ENCODE data around the gene WNT7A.

The WNT7A gene

DNA sequence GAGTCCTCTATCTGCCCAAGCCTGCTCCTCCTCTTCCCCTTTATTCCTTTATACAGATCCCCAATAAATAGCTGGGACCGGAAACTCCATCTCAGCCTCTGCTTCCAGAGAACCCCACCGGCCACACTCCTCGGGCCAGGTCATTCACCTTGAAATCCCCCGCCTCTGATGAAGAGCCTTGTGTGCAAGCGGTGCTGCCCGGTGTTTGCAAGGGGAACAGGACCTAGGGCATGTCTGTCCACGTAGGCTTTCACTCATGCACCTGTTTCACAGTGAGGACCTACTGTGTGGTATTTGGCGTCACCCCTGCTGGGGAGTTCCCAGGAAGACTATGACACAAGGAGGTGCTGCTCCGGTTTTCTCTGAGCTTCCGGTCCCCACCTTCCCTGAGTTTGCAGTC, 54.0 kb downstream of the WNT7A start:
- FAIRE-seq = no peak

DNA sequence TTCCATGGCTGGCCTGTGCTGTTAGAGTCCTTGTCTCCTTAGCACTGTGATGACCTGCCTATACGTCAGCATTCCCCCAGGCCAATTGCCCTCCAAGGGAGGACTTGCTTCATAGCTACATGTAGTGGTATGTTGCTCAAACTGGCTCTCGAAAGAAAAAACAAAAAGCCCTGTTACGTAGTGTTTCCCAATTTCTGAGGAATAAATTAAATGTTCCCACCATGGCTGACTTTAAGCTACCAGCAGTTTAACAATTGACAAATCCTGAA, 54.6 kb downstream of the WNT7A start:
- FAIRE-seq = no peak

DNA sequence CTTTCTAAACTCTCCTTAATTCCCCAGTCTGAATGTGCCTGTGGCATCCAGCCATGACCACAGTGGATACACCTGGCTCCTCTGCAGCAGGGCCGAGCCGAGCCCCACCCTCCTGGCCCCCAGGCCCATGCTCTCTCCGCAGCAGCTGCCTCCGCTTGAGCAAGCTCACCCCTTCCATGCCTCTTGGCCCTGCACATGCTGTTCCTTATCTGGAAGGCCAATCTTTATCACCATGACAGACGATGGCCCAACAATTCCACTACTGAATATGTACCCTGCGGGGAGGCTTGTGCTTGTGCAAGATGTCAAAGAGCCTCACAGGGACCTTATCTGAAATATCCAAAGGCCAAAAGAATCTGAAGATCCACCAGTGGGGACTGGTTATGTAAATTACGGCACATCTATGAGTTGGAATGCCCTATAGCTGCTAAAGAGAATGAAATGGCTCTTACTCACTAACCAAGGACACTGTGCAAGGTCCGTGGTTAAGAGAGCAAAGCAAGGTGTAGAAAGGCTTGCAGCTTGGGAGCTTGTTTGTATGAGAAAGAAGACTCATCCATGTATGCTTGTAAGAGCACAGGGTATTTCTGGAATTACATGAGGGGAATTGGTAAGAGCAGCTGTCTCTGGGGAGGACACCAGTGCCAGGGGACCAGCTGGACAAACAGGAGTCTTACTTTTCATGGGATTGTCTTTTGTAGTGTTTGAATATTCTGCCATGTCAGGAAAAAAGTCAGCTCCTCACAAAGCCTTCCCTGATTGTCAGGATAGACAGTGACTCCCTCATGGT, 55.2 kb downstream of the WNT7A start:
- no peak for FAIRE-seq

DNA sequence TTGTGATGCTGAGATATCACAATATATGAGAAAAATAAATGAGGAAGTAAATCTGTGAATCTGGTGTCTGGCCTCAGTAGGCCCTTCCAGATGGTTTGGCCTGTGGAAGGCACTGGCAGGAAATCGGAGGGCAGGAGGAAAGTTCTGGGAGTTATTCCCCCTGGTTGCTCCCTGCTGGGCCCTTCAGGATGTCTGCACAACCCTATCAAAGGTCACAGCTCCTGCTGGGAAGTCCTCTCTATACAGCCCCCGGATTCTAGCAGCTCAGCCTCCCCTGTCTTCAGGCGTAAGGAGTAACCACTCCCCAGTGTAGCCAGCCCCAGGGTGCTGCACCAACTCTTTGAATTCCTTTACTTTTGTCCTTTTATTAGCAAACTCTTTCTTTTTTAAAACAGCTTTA, 56.2 kb downstream of the WNT7A start:
- no peak for FAIRE-seq

DNA sequence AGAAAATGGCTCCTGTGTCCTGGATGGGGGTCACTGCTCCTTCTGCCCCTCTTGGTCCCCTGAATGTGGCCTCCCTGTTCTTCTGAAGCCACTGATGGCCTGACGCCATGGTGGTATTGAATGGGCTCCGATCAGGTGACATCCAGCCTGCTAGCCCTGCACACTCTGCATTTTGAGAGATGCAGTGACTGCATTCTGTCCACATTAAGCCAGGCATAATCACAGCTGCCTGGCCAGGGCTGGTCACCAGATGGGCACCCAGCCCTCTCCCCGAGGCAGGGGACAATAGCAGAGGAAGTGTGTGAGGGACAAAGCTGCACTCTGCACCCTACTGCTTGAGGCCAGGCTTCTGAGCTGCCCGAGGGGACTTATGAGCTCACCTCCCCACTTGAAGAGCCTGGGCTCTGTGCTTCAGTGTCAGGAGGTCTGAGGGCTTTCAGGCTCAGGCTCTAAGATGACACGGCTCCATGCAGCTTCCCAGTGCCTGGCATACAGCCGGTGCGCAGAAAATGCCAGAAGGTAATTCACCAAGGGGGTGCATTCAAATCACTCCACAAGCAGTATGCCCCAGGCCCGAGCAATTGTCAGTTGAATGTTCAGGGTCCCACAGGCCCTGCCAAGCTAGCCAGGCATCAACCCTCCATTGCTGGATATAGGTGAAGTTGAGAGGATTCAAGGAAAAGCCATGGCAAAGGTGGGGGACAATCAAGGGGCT, 56.8 kb downstream of the WNT7A start:
- no peak for FAIRE-seq

DNA sequence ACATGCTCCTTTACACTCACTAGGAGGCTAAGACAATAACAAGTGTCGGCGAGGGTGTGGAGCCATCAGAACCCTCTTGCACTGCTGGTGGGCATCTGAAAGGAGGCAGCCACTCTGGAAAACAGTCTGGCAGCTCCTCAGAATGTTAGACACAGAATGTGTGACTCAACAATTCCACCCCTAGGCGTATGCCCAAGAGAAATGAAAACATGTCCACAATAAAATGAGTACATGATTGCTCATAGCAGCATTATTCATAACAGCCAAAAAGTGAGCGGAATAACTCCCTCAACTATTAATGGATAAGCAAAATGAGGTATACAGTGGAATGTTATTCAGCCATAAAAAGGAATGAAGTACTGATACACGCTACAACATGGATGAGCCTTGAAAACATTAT, 57.8 kb downstream of the WNT7A start:
- FAIRE-seq = no peak

DNA sequence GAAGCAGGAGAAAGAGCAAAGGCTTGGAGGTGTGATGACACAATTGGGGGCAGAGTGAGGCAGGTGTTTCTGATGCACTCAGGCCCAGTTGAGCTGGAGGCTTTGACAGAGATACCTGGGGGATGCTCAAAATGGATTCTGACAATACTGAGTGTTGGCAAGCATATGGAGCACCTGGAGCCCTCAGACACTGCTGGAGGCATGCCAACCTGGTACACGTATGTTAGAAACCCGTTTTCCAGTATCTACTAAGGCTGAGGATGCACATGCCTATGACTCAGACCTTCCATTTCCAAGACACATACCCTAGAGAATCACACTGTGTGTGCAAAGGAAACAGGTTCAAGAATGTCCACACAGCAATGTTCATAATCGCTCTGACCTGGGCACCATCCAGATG, 58.7 kb downstream of the WNT7A start:
- no peak for FAIRE-seq

DNA sequence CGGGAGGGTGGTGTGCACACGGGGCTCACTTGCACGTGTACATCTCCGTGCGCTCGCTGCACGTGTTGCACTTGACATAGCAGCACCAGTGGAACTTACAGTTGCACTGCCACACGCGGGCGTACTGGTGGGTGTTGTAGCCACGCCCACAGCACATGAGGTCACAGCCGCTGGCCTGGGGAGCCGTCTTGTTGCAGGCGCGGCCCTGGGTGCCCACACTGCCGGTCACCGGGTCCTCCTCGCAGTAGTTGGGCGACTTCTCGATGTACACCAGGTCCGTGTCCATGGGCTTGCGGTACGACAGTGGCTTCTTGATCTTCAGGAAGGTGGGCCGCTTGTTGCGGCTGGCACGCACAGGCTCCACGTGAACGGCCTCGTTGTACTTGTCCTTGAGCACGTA, 61.0 kb downstream of the WNT7A start:
- FAIRE-seq = no peak

DNA sequence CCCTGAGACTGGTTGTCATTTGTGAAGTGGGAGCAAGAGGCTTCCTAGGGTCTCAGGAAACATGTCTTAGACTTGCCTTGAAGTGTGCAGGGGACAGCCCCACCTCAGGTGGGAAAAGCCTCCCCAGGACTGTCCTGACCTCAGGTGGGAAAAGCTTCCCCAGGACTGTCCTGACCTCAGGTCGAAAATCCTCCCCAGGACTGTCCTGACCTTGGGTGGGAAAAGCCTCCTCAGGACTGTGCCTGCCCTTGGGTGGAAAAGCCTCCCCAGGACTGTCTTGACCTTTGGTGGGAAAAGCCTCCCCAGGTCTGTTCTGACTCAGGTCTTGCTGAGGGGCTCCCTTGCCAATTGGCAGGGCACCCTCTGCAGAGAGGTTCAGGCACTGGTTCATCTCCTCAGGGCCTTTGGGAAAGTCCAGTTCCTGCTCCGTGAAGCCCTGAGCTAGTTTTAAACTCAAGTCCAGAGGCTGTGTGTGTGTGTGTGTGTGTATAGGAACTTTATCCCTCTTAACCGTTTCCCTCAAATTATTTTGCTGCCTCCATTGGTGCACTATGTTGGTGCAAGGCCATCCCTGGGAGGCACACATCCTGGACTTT, 64.7 kb downstream of the WNT7A start:
- no peak for FAIRE-seq

DNA sequence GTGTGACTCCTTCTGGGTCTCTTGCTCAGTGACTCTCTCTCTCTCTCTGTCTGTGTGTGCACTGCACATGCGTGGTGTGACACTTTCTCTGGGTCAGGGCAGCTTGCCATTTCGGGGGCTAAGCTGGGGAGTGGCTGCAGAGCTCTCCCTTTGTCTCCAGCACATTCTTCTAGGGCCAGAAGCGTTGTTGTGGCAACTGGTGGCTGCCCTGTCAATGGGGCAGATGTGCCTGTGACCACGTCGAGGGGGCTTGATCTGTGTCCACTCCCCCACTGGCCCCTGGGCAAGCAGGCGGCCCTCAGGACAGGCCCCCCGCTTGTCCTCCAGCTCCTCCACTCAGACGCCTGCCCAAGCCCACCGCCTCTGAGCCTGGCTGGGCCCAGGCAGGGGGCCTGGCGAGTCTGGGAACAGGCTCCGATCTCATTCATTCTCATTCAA, 67.8 kb downstream of the WNT7A start:
- FAIRE-seq = no peak

DNA sequence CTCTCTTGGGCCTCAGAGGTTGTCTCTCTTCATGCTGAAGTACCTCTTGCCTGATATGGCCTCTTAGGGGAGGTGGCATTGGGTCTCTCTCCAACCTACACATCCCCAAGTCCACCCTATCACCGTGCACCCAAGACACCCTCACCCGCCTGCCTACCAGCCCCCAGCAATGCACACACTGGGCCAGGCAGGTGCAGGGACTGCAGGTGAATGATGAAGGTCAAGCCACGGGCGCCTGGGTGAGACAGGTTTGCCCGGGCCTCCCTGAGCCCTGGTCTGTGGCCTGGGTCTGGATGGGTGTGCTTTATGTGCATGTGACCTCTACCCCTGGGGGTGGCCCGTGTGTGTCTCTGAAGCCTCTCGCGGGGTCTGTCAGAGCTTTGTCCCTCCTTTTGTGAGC, 68.3 kb downstream of the WNT7A start:
- no peak for FAIRE-seq

DNA sequence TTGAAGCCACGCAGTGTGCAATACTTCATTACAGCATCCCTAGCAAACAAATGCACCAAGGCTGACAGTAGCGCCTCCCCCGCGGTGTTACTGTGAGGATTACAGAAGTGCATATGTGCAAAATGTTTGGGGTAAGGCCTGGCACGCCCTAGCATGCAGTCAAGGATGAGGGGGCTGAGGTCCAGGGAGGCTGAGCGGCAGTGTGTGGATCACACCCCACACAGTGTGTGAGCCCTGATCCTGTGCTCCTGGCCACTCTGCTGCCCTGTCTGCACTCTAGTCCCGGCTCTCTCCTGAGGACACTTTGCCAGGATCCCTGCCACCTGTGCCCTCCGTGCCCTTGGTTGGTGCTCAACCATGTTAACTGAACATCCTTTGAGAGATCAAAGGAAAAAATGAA, 71.3 kb downstream of the WNT7A start:
- FAIRE-seq = no peak

DNA sequence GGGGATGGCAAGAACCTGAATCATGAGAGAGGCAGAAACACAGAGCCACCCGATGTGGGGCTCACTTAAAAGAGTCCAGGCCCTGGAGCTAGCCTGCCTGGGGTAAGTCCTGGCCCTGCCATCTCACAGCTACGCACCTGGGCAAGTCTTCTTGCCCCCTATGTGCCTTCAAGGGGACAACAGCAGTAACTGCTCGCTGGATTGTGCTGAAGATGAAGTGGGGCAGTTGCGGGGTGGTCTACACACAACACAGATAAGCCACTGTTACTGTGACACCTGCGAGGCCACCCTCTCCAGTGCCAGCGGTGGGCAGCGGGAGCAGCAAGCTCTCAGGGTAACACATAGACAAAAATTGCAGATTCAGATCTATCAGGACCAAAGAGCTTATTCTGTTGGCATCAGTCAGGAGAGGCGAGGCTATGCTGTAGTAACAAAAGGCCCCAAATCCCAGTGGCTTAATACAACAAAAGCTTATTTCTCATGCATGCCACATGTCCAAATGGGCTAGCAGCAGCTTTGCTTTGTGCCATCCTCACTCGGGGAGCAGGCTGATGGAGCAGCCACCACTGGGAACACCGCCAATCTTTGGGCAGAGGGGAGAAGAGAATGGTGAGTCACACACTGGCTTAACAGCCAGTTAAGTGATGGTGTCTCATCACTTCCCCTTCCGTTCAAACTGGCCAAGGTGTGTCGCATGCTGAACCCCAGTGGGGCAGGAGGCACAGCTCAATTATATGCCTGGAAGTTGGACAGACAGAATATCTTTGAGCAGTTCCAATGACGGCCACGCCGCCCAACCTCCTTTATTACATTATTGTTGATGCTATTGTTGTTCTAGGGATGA, 78.3 kb downstream of the WNT7A start:
- no peak for FAIRE-seq

DNA sequence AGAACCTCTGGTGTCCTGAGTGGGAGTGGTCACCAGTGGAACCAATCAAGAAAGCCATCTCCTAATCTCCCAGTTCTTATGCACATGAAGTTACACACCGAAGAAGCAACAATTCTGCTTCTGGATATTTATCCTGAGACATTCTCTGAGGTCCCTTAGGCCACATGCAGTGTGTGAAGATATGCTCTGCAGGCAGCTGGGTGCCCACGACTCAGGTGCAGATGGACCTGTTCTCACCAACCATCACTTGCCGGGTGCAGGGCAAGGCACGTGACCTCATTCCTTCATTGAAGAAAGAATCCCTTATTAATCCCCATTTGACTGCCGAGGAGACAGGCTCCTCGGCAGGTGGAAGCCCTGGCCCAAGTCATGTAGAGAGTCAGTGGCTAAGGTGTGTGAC, 79.8 kb downstream of the WNT7A start:
- FAIRE-seq = no peak

DNA sequence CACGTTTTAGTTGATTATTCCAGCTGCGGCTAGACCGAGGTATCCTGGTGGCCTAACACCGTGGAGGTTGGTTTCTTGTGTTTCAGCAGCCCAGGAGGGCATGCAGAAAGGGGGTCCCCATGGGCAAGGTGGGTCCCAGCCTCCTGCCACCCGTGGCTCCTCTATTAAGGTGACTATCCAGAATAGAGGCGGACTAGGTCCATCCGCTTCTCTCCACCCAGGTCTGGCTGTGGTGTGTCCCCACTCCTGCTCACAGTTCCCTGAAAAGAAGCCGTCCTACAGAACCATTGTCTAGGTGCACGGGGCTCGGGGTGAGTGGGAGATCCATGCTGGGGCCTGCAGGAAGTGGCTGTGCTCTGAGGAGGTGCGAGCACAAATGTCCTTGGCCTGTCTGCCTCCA, 81.5 kb downstream of the WNT7A start:
- FAIRE-seq = no peak

DNA sequence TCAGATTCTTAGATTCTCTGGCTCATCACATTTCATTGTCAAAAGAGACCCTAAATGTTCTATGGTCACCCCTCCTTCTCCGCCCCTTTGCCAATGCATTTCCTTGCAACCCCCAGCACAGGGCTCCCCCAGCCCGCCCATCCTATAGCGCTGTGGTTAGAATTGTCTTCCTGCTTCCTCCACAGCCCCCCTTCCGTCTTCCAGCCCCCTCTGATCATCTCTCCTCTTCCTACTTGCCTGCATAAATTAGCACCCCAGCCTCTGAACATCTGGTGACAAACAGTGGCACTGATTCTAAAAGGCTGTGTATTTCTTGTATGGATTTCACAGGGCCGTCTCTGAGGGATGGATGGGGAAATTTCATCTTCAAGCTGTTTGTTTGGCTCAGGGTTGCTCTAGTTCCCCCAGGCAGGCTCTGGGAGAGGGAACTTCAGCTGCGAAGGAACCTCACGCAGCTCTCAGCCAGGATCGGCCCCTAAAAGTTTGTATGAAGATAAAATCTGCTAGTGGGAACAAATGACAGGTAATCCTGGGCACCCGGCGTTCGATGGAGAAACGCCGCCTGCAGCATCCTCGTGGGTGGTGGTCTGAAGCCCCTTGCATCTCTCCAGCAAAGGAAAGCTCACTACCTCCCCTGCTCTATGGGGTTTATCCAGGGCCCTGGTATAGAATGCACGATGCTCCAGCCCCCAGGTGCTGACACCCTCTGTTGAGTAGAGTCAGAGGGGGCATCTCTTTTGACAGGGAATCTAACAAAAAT, 83.0 kb downstream of the WNT7A start:
- FAIRE-seq = no peak

DNA sequence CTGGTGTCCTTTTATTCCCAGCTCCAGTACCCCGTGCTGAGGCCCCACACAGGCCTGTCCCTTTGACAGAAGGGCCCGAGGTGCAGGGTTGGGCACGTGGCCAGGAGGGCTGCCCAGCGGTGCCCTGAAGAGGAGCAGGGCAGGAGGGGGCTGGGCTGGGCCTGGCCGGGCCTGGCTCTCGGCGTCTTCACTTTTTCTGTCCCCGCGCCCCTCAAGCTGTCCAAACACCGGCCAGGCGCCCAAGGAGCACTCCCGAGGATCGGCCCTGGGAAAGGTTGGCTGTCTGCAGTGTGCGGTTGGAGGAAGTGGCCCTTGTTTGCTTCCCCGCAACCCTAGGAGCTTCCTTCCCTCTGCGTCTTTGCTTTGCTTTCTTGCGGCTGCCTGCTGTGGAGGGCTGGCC, 84.1 kb downstream of the WNT7A start:
- FAIRE-seq = no peak

DNA sequence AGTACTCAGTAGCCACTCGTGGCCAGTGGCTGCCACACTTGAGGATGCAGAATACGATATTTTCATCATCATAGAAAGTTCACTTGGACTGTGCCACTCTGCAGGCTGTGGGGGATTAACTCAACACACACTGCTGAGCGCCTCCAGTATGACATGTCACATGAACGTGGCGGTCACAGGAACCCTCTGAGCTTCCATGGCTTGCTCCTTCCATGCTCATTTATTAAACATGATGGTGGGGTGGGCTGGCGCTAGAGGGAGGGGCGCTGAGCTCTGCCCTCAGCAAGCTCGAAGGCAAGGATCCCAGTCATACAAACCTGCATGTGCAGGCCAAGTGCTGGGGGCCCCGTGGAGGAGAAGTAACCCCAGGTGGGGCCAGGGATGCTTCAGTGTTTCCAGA, 85.5 kb downstream of the WNT7A start:
- no peak for FAIRE-seq

DNA sequence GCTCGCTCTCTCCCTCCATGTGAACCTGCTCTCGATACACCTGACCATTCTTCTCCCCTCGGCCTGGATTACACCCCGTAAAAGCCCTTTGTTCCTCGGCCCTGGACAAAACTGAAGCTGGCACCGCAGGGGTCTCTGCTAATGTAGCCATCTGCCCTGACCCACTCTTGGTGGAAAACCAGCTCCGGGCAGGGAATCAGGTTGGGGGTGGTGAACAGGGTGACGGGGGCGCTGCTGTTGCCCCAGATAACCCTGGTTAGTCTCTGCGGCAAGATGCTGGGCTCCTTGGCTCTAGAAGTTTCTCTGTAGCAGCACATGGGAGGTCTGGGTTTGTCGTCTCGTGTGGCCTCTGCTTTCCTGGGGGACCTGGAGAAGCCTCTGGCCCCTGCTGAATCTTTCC, 86.4 kb downstream of the WNT7A start:
- no peak for FAIRE-seq

DNA sequence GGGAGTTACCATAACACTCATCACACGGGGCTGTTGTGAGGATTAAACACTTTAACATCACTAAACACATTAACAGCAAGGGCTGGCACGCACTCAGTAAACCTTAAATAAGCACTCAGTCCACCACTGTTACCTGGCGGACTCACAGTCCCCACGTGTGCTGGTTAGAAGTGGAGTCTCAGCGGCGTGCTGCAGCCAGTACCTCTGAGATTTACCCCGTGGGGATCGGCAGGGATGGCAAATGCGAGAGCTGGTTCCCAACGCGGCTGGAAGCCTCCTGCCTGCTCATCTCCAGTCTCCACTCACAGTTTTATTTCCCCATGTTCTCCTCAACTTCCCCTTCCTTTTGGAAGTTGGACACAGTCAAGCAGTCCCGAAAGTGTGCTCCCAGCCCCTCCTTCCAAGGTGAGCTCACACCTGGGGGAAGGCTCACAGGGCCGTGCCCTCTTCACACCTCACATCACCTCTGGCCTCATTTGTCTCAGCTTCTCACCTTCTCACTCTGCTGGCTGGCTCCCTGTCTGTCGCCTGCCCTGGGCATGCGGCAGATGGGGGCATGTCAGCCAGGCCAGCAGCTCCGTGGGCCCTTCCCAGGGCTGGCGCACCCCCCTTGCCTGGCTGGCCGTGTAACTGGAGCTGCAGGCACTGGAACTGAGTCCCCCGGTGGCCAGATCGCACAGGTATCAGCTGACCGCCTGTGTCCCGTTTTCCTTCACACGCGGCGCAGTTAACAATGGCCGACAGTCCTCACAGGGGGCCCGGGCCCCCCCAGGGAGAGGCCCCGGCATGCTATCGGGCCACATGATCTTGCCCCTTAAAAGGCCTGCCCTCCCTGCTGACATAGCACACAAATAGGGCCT, 87.1 kb downstream of the WNT7A start:
- no peak for FAIRE-seq

DNA sequence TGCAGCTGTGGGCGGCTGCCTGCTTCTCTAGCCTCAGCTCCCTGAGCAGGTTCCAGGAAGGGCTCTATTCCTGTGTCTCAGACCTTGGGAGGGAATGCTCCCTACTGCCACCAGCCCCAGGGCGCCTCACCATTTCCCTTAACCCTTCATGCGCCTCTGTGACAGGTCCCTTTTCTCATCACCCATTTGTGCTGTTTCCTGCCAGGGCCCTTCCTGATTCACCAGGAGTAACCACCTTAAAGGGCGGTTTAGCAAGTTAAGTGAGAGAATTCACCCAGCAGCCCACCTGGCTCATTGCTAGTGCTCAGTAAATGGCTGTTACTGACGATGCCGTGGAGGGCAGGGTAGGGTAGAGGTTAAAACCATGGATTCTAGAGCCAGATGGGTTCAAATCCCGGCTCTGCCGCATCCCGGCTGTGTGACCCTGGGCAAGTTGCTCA, 87.8 kb downstream of the WNT7A start:
- no peak for FAIRE-seq
